H9 (cell line): ENCODE results near the gene HSPA13. TPM values are rescaled to one million over a fixed set of nuclear protein-coding genes. Genes with fewer than 3 reads are reported as not detected.

Source experiments
- DNase-seq: peaks from one replicate; pipeline ENCODE4 v3.0.0-alpha.2; 2017
- H2AFZ ChIP-seq: one replicate; pipeline ENCODE4 v1.6.1; 2013; ENCODE audit warnings: mild to moderate bottlenecking, low read length, control low read depth, moderate library complexity
- H2AK5ac ChIP-seq: 2 replicates; pipeline ENCODE4 v1.6.1; 2013; ENCODE audit warnings: low read length, control low read depth, mixed read lengths; ENCODE audit not compliant: insufficient read length
- H2BK120ac ChIP-seq: one replicate; pipeline ENCODE4 v1.6.1; 2013; ENCODE audit warnings: low read depth, mild to moderate bottlenecking, low read length, control low read depth, inconsistent platforms; ENCODE audit not compliant: poor library complexity, severe bottlenecking
- H2BK12ac ChIP-seq: 2 replicates; pipeline ENCODE4 v1.6.1; 2013; ENCODE audit warnings: low read length, control low read depth, mixed read lengths, low read depth; ENCODE audit not compliant: insufficient read length
- H2BK15ac ChIP-seq: 2 replicates; pipeline ENCODE4 v1.6.1; 2013; ENCODE audit warnings: low read depth, low read length, control low read depth
- H2BK20ac ChIP-seq: one replicate; pipeline ENCODE4 v1.6.1; 2013; ENCODE audit warnings: low read depth, mild to moderate bottlenecking, low read length, control low read depth, inconsistent platforms; ENCODE audit not compliant: poor library complexity, severe bottlenecking
- H2BK5ac ChIP-seq: 2 replicates; pipeline ENCODE4 v1.6.1; 2013; ENCODE audit warnings: low read length, control low read depth, mixed read lengths; ENCODE audit not compliant: insufficient read length
- H3K14ac ChIP-seq: 2 replicates; pipeline ENCODE4 v1.6.1; 2013; ENCODE audit warnings: low read length, control low read depth; ENCODE audit not compliant: insufficient read depth
- H3K18ac ChIP-seq: 2 replicates; pipeline ENCODE4 v1.6.1; 2013; ENCODE audit warnings: low read depth, mild to moderate bottlenecking, mixed read lengths, low read length, control low read depth; ENCODE audit not compliant: insufficient read length
- H3K23ac ChIP-seq: 2 replicates; pipeline ENCODE4 v1.6.1; 2013; ENCODE audit warnings: low read length, control low read depth, mixed read lengths, low read depth; ENCODE audit not compliant: insufficient read length
- H3K23me2 ChIP-seq: 2 replicates; pipeline ENCODE4 v1.6.1; 2013; ENCODE audit warnings: low read depth, mild to moderate bottlenecking, mixed read lengths, low read length, control low read depth; ENCODE audit not compliant: insufficient read length, poor library complexity, severe bottlenecking
- H3K27ac ChIP-seq: 2 replicates; pipeline ENCODE4 v1.5.1; 2013; ENCODE audit warnings: low read length, control low read depth, mixed read lengths, low read depth; ENCODE audit not compliant: insufficient read length
- H3K27me3 ChIP-seq: 2 replicates; pipeline ENCODE4 v1.6.1; 2013; ENCODE audit warnings: low read length, control low read depth, inconsistent platforms; ENCODE audit not compliant: insufficient read depth
- H3K4ac ChIP-seq: 2 replicates; pipeline ENCODE4 v1.6.1; 2013; ENCODE audit warnings: low read depth, mild to moderate bottlenecking, control low read depth, inconsistent platforms, low read length, moderate library complexity
- H3K4me1 ChIP-seq: 2 replicates; pipeline ENCODE4 v1.6.1; 2013; ENCODE audit warnings: low read length, control low read depth, inconsistent platforms; ENCODE audit not compliant: insufficient read depth
- H3K4me2 ChIP-seq: 2 replicates; pipeline ENCODE4 v1.6.1; 2013; ENCODE audit warnings: low read length, control low read depth, mixed read lengths; ENCODE audit not compliant: insufficient read length, insufficient read depth
- H3K56ac ChIP-seq: 2 replicates; pipeline ENCODE4 v1.6.1; 2013; ENCODE audit warnings: low read depth, mild to moderate bottlenecking, mixed read lengths, low read length, control low read depth; ENCODE audit not compliant: insufficient read length
- H3K79me1 ChIP-seq: 2 replicates; pipeline ENCODE4 v1.6.1; 2013; ENCODE audit warnings: low read depth, mild to moderate bottlenecking, moderate library complexity, low read length, control low read depth, inconsistent platforms; ENCODE audit not compliant: insufficient read depth, poor library complexity, severe bottlenecking
- H3K79me2 ChIP-seq: 2 replicates; pipeline ENCODE4 v1.6.1; 2013; ENCODE audit warnings: low read length, control low read depth, inconsistent platforms; ENCODE audit not compliant: insufficient read depth
- H3K9ac ChIP-seq: 2 replicates; pipeline ENCODE4 v1.6.1; 2013; ENCODE audit warnings: low read length, control low read depth, mixed read lengths; ENCODE audit not compliant: insufficient read length; ENCODE audit errors: extremely low read depth
- H3K9me3 ChIP-seq: one replicate; pipeline ENCODE4 v1.6.1; 2013; ENCODE audit warnings: low read depth, low read length, inconsistent platforms; ENCODE audit not compliant: control insufficient read depth
- H3T11ph ChIP-seq: one replicate; pipeline ENCODE4 v1.6.1; 2013; ENCODE audit warnings: mild to moderate bottlenecking, low read length, control low read depth, inconsistent platforms
- H4K20me1 ChIP-seq: one replicate; pipeline ENCODE4 v1.6.1; 2013; ENCODE audit not compliant: control insufficient read depth, insufficient read length, insufficient read depth
- H4K5ac ChIP-seq: 2 replicates; pipeline ENCODE4 v1.6.1; 2013; ENCODE audit warnings: low read depth, mild to moderate bottlenecking, mixed read lengths, low read length, control low read depth; ENCODE audit not compliant: insufficient read length
- H4K8ac ChIP-seq: replicated peaks from 2 replicates; pipeline ENCODE4 v1.6.1; 2013; ENCODE audit warnings: low read length, control low read depth, mixed read lengths, low read depth; ENCODE audit not compliant: insufficient read length
- H4K91ac ChIP-seq: 2 replicates; pipeline ENCODE4 v1.6.1; 2013; ENCODE audit warnings: low read depth, mild to moderate bottlenecking, moderate library complexity, mixed read lengths, low read length, control low read depth; ENCODE audit not compliant: insufficient read length
- H3K27ac Mint-ChIP-seq, 3 experiments: 2 replicates in 2 of 3; 3 replicates in 1 of 3; pipeline ENCODE4 v1.8.0; 2020 to 2021; ENCODE audit warnings: mixed read lengths in 3 of 3, mild to moderate bottlenecking in 1 of 3, moderate library complexity in 1 of 3
- H3K27me3 Mint-ChIP-seq: 2 replicates; pipeline ENCODE4 v1.8.0; 2021; ENCODE audit warnings: low read depth, mild to moderate bottlenecking, moderate library complexity, mixed read lengths
- H3K36me3 Mint-ChIP-seq, 3 experiments: 2 replicates in 2 of 3; 3 replicates in 1 of 3; pipeline ENCODE4 v1.8.0; 2020 to 2021; ENCODE audit warnings: low read depth in 3 of 3, mixed read lengths in 3 of 3; ENCODE audit not compliant: insufficient read depth in 1 of 3
- H3K4me1 Mint-ChIP-seq, 2 experiments: 2 replicates each; pipeline ENCODE4 v1.8.0; 2020; ENCODE audit warnings: mixed read lengths in 2 of 2
- H3K4me3 Mint-ChIP-seq, 2 experiments: 2 replicates in 1 of 2; 3 replicates in 1 of 2; pipeline ENCODE4 v1.8.0; 2020 to 2021; ENCODE audit warnings: mild to moderate bottlenecking in 2 of 2, mixed read lengths in 2 of 2, moderate library complexity in 1 of 2
- H3K9me3 Mint-ChIP-seq, 2 experiments: 2 replicates in 1 of 2; 3 replicates in 1 of 2; pipeline ENCODE4 v1.8.0; 2020; ENCODE audit warnings: mild to moderate bottlenecking in 2 of 2, mixed read lengths in 2 of 2, moderate library complexity in 1 of 2
- CTCF ChIP-seq: fragments of 200-600 bp; sonication (generic); conservative IDR thresholded peaks from 3 replicates; pipeline ENCODE4 v1.8.0; 2021; ENCODE audit warnings: antibody characterized with exemption, mild to moderate bottlenecking
- WGBS: extraction: QIAGEN DNeasy Blood & Tissue Kit; methylation state at CpG from one replicate; pipeline ENCODE4 v1.1.7; 2013; ENCODE audit warnings: missing lambda C conversion rate, low lambda C conversion rate, mixed read lengths; ENCODE audit not compliant: insufficient read length; ENCODE audit errors: extremely low coverage; 5-methylcytosine and 5-hydroxymethylcytosine counted together
- total RNA-seq: library from RNA; stranded (reverse); gene quantifications from 2 replicates; pipeline ENCODE4 v1.2.1, GENCODE V29; 2021

HSPA13 gene
- total RNA-seq, 1 experiment from 2014 or later: 32.6 TPM

GRCh38 chr21:14405225-14405624 is 22.3 kb upstream of the HSPA13 start:
- no peak overlapping the region for H3K56ac ChIP-seq
- no peak overlapping the region for H2BK5ac ChIP-seq
- H3T11ph ChIP-seq: no peak overlapping the region
- no peak overlapping the region for H2AK5ac ChIP-seq
- no peak overlapping the region for H3K9ac ChIP-seq
- TF ChIP-seq CTCF: no peak
- no peaks in the 10 kb centered on the region for H3K9me3 ChIP-seq
- H3K14ac ChIP-seq: no peak overlapping the region
- H3K79me2 ChIP-seq: no peaks in the 10 kb centered on the region
- Mint-ChIP-seq H3K27me3 (no peaks in the 10 kb centered on the region), H3K4me3 (no peak overlapping the region), H3K9me3 (peaks cover 6 to 10% of the 10 kb centered on the region in 2 experiments), H3K36me3 (0 out of 7 replicates have a peak, but pooled peaks cover 0 to 2% (median 0%) of the 10 kb centered on the region in 3 experiments), H3K27ac (no peak overlapping the region), H3K4me1 (peaks cover 0 to 6% of the 10 kb centered on the region in 2 experiments; a peak in 1 of 4 replicates)
- H4K5ac ChIP-seq: no peak overlapping the region
- H2BK20ac ChIP-seq: no peak overlapping the region
- no peak overlapping the region for H2AFZ ChIP-seq
- no peak overlapping the region for H3K4ac ChIP-seq
- no peak overlapping the region for H3K18ac ChIP-seq
- H2BK120ac ChIP-seq: no peak overlapping the region
- no peak for DNase-seq
- H3K23me2 ChIP-seq: no peaks in the 10 kb centered on the region
- H3K4me2 ChIP-seq: no peak overlapping the region
- no peak overlapping the region for H2BK15ac ChIP-seq
- no peaks in the 10 kb centered on the region for H3K27me3 ChIP-seq
- WGBS: no CpG with 5 or more reads among the region's 1 CpG
- no peak overlapping the region for H4K91ac ChIP-seq
- no peaks in the 10 kb centered on the region for H3K79me1 ChIP-seq
- no peak overlapping the region for H2BK12ac ChIP-seq
- no peaks in the 10 kb centered on the region for H3K4me1 ChIP-seq
- no peak overlapping the region for H3K27ac ChIP-seq
- no peak overlapping the region for H4K8ac ChIP-seq
- H3K23ac ChIP-seq: no peak overlapping the region
- H4K20me1 ChIP-seq: no peaks in the 10 kb centered on the region
